HG03280 (cell line): ENCODE data around the gene ACP1.
"Not testable (repeated sequence)": the region's sequence is repeated elsewhere in the genome, so short reads cannot be mapped to it uniquely, and the experiment has no call there.

ENCODE experiments used
- ATAC-seq: cut with Tn5 transposase; IDR thresholded peaks from one replicate; pipeline ENCODE4 v1.9.1; 2021; ENCODE audit warnings: mild to moderate bottlenecking, moderate library complexity; ENCODE audit not compliant: unreplicated experiment

Gene ACP1

DNA sequence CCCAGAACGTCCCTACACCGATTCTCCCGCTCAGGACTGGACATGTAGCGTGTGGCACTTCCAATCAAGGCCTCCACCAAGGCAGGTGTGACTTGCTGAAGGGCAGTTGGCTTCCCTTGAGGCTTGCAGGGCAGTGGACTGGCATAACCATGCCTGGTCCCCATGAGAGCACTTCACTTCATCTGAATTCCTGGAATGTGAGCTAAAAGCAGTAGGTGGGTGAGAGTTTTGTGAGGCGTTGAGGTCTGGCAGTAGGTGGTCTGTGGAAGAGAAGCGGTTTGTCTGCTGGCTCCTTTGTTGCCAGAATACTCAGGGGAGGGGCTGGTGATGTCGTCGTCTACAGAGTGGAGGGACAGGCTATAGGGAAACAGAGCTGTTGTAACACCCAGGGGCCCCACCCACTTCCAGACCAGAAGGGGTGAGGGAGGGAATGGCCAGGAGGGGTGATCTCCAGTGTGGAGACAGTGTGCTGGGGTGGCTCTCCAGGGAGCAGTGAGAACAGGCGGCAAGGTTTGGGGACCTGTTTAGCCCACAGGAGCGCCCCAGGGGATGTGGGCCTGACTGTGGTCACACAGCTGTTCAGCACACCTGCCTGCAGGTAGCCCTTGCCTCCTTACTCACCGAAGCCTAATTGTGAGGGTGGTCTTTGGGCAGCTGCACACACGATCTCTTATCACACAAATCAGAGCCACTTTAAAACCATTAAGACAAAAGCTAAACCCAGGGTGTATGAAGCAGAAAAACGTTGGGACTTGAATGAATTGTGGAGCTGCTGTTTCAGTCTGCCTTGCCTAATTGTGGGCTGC, 44.6 kb downstream of the ACP1 start:
- no peak for ATAC-seq

DNA sequence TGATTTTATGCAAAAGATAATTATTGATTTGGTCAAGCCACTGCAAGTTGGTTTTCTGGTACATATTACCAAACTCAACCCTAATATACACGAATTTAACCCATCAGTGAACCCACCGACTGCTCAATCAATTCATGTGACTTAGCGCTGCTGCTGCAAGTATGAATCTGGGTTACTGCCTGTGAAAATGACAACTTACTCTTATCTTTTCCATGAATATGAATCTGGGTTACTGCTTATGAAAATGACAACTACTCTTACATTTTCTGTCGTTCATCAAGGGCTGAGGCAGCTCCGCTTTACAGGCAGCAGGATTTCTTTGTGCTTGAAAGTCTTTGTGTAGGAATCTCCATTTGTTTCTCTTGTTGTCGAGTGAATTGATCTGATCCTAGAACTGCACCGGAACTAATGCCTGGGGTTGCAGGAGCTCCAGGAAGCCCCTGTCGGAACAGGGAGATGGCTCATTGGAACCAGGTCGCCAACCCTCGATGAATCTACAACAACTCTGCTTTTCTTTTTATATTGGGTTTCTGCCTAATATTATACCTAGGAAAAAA, 45.3 kb downstream of the ACP1 start:
- no peak for ATAC-seq

DNA sequence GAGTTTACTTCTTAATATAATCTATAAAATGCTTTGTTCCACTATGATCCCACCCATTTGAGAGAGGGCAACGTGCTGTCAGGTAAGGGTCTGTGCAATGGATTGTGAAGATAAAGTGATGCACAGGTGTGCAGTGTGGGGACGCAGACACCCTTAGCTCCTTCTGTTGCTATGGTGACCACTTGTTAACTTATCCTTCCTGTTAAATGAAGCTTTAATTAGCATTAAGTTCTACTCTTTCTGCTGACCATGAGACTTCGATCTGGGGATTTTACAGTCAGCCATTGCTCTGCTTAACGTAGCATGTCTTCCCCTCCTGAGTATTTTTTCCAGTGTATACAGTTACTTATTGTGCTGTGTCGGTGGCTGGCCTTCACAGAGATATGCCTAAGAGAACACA, 46.2 kb downstream of the ACP1 start:
- ATAC-seq: no peak

DNA sequence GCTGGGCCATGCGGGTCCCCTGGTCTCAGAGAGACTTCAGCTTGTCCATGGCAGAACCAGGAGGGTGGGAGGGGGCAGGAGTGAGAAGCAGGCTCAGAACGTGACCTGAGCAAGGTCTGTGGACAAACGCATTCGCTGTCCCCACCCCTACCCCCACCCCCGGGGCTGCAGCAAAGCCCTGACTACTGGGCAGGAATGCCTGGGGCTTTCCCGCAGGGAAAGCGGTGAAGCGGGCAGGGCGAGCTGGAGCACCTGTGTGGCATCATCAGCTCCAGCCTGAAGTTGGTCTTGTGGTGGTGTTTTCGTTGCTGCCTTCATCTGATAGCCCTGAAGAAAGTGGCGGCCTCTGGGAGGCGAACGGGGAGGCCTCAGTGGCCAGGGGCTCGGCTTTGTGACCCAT, 49.2 kb downstream of the ACP1 start:
- no peak for ATAC-seq

DNA sequence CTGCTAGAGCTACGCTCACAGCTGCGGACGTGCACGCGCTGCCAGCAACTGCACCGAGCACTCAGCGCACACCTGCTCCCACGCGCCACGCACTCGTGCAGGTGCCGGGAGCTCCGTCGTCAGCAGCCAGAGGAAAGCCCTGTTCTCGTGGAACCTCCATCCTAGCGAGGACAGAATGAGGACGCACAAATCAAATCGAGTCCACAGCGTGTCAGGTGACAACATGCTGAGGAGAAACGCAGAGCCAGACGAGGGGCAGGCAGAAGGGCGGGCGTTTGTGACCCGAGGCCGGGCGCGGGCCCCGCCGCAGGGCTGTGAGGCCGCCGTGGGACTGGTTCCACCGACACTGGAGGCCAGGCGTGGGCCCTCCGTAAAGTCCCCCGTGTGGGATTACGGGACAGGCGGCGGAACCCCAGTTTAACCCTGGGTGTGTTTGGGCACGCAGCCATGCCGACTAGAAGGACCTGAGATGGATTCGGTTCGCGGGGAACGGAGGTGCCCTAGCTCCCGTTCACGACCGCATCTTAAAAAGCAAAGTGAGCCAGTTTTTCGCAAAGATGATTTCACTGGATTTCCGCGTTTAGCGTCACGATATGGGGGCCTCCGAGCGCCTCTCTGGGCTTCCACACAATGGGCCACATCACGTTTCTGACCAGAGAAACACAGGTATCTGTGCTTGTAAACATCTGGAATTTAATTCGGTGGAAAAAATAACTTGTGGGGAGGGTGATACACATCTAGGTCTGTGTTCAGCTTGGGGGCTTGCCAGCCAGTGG, 50.0 kb downstream of the ACP1 start:
- no peak for ATAC-seq

DNA sequence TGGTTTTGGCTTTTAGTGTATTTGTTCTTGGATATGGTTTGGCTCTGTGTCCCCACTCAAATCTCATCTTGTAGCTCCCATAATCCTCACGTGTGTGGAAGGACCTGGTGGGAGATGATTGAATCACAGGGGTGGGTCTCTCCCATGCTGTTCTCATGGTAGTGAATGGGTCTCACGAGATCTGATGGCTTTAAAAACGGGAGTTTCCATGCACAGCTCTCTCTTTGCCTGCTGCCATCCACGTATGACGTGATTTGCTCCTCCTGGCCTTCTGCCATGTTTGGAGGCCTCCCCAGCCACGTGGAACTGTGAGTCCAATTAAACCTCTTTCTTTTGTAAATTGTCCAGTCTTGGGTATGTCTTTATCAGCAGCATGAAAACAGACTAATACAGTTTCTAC, 51.2 kb downstream of the ACP1 start:
- not testable (repeated sequence) for ATAC-seq

DNA sequence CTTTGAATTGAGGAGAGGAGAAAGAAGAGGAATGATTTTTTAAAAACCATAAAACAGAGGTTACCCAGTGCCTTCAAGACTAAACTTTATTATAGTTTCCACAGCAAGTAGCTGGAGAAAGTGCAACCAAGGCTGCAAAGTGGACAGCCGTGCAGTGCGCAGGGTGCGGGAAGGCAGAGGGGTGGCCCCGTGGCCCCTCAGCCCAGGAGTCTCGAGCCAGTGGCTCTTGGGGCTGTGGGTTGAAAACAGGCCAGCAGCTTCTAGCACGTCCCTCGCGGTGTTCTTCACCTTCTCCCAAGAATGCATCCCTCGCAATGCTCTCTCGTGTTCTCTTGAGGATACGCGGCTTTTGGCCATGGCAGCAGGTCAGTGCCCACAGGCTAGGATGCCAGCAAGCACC, 51.6 kb downstream of the ACP1 start:
- no peak for ATAC-seq

DNA sequence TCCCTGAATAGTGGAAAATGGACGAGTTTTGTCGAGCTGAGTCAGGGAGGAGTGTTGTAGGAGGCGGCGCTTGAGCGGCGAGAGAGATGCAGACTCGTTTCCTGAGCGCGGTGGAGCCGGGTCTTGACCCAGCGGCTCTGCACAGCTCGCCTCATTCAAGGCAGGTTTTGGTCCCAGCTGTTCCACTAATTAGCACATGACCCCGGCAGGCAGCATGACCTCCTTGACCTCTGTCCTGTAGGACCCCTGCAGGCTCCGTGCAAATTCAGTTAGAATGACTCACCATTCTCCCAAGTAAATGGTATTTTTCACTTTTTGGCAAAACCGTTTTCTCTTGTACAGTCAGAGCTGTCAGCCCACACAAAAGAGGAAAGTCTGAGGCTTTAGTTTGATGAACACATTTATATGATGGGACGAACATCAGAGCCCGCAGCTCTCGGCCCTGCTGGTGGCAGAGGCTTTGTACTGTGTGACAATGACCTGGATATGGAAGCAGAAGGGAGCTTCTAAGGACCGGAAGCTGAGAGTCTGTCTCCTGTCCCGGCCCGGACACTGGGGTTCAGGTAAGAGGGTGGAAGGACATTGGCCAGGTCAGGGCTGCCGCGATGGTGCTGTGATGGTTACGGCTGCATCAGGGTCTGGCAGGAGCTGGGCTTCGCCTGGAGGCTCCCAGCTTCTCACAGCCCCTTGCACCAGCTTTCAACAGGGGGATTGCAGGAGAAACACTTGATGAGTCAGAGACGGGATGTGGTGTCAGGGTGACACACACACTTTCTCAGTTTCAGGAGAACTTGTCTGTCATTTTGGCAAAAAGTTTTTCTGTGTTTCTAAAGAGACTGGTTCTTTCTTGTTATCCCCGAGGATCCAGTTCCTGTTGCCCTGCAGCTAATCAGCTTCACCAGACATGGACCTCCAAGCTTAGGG, 53.0 kb downstream of the ACP1 start:
- no peak for ATAC-seq

DNA sequence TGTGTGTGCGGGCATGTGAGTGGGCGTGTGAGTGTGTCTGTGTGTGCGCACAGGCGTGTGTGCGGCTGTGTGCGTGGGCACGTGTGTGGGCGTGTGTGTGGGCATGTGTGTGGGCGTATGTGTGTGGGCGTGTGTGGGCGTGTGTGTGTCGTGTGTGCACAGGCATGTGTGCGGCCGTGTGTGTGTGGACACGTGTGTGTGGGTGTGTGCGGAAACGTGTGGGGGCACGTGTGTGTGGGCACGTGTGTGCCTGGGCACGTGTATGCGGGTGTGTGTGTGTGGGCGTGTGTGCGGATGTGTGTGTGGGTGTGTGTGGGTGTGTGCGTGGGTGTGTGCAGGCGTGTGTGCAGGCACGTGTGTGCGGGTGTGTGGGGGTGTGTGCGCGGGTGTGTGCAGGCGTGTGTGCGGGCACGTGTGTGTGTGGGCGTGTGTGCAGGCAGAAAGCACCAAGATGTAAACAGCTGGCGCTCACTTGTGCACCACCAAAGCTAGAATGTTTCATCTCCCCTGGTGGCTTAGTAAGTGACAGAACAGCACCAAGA, 54.4 kb downstream of the ACP1 start:
- ATAC-seq: no peak

DNA sequence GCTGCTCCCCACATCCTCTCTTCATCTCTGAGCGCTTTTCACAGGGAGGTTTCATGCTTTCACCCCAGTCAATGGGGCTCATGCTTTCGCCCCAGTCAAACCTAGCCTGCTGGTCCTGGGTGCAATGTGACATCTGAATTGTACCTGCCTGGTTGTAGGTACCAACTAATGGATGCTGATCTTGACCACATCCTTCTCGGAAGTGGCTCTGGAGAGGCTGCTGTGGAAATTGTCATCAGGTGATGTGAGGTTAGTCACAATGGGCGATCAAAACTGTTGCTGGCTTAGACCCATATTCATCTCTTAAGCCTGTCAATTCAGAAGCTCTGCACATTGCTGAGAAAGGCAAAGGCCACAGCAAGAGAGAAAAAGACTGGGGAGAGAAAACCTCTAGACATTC, 55.8 kb downstream of the ACP1 start:
- ATAC-seq: no peak

DNA sequence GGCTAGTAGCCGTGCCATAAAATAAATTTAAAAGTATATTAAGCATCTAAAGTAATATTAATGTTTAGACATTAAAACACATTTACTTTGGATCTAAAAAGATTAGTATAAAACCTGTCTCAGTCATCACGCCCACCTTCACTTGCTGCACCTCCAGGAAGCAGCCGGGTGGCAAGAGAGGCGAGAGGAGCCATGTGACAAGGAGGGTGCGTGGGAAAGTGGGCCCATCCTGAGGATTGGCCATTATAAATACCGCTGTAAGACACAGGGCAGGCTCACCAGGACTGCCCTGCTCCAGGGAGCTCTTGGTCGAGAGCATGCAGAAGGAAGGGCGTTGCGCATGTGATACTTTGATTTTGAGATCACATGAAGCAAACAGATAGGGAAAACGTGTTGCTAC, 57.6 kb downstream of the ACP1 start:
- no peak for ATAC-seq

DNA sequence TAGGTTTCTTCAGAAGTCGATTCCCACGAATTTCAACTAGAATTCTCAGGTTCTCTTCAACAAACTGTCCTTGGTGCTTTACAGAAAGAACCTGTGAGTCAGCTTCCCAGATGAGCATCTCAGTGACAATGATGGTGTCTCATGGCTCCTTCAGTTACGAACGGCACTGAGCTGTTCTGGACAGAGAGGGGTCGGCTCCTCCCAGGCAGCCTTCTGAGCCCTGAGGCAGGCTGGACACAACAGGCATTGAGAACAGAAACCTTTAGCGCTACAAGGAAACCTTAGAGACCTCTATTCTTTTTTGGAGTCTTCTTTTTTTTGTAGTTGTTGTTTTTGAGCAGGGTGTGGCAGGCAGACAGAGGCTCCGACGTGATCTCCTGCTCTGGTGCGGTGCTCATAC, 58.3 kb downstream of the ACP1 start:
- ATAC-seq: no peak
